Stimulated activated CD4-positive, alpha-beta T cell treated with anti-CD3 and anti-CD28 coated beads, Interleukin-1b, Interleukin-23, amount 100 ng/mL, for 24 hours (primary cell): Measurements from ENCODE around the gene GNA14.
"Not testable (repeated sequence)": the region's sequence is repeated elsewhere in the genome, so short reads cannot be mapped to it uniquely, and the experiment has no call there.

Source experiments
- DNase-seq, 4 experiments: peaks; one replicate each; pipeline ENCODE4 v3.0.0-alpha.2; 2020; ENCODE audit warnings: low read depth in 4 of 4, low spot score in 1 of 4

GNA14 gene

DNA sequence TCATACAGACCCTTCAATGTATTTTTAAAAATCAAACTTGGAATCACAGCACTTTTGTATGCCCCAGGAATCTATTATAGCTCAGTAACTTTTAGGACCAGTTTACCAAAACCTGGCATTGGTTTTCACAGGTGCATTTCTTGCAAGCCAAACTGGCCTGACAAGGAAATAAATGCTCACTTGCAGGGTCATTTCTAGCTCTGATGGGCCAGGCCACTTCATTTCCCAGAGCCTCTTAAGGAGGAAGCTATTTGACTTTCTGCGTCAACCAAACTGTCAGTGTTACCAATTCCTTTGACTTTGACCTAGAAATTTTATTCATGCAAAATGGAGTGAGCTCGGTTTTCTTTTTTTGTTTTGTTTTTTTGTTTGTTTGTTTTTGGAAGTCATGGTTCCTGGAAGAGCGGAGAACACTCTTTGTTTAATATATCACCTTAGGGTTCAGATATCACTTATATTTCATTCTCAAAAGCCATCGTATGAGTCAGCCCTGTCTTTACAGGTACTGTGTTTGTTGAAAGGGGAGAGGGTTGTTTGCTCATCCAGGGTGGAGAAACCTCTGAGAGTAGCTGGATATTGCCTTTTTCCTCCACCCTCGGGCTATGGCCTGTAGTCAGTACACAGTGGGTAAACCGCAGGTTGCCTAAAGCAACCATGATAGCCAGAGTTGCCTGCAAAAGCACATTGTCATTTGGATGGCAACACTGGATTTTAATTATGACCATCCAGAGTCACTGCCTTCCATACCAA is 58.9 kb downstream of the GNA14 start:
- DNase-seq: no peak

GRCh38 chr9:77588271-77588937 is 59.7 kb downstream of the GNA14 start:
- DNase-seq: no peak

DNA sequence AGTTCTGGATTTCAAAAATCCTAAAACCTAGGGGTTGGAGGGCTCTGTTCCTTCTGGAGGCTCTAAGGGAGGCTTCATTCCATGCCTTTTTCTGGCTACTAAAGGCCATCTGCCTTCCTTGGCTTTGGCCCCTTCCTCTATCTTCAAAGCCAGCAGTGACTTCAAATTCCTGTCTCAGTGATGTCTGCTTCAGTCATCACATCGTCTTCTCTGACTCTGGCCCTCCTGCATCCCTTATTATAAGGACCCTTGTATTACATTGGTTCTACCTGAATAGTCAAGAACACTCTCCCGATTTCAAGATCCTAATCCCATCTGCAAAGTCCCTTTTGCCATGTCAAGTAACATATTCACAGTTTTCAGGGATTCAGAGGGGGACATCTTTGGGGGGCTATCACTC is 60.3 kb downstream of the GNA14 start:
- DNase-seq: no peak

GRCh38 chr9:77587042-77587441 is 61.1 kb downstream of the GNA14 start:
- DNase-seq: no peak

GRCh38 chr9:77586591-77586990 is 61.5 kb downstream of the GNA14 start:
- no peak for DNase-seq

GRCh38 chr9:77585335-77585786 is 62.8 kb downstream of the GNA14 start:
- DNase-seq: no peak

GRCh38 chr9:77584927-77585326 is 63.2 kb downstream of the GNA14 start:
- DNase-seq: not testable (repeated sequence)

- no peak for DNase-seq
These were observed 65.1 kb downstream of the GNA14 start for GRCh38 chr9:77582961-77583576.

DNA sequence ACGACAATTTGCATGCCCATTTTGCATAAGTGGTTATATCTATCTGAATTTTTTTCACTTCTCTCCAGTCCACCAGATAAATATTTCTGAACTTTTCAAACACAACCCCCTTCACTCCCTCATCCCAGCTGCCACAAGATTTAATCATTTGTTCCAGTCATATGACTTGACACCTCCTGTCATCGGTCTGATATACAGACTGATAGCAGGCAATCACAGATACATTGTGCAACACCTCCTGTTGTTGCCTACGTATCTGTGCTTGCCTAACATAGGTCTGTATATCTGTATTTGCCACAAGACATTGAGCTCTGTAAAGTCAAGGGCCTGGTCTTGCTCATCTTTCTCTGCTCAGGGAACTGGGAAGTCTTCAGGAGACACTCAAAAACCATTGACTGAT is 65.6 kb downstream of the GNA14 start:
- no peak for DNase-seq

- DNase-seq: no peak
These were observed 72.3 kb downstream of the GNA14 start for GRCh38 chr9:77575785-77576184.

DNA sequence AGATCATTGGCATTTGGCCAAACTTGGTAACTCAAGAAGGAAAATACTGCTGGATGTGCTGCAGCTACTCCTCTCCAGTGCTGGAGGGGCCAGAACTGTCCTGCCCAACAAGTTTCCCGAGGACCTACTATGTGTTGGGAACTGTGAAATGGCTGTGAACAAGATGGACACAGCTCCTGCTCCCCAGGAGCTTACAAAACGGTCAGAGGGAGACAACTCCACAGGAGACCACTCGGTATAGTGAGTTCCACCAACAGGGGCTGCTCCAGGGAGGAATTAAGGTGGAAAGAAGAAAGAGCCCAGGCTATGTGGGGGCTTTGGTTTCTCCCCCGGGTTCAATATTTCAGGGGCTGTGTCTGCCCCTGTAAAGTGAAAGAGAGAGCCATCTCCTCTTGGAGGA is 78.8 kb downstream of the GNA14 start:
- no peak for DNase-seq

- no peak for DNase-seq
These were observed 84.9 kb downstream of the GNA14 start for GRCh38 chr9:77563174-77563573.

DNA sequence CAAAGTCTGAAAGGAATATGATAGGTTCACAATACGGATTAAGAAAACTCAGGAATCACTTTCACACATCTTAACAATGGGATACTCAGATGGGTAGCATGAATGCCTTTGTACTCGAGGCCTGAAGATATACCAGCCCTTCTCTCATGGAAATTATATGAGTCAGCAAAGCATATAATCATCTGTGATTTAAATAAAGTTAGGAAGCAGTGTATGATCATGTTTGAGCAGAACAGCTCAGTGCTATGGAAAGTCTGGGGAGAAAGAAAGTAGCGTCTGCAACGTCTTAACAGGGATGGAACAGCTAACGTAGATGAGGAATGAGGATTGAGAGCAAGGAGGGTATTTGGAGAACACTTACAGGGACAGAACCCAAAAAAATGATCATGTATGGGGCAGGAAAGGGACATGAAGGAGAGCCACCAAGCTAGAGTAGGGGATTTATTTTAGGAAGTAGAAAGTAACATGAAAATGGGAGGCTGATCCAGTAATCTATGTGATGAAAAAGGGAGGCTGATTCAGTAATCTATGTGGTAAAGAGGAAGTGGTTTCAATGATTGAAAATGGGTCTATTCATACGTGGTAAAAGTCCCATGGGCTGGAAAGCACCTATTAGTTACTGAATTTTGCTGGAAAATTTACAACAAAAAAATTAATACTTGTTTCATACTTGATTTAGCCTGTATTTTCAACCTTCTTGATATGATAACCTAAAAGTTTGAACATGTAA is 85.9 kb downstream of the GNA14 start:
- DNase-seq: no peak

DNA sequence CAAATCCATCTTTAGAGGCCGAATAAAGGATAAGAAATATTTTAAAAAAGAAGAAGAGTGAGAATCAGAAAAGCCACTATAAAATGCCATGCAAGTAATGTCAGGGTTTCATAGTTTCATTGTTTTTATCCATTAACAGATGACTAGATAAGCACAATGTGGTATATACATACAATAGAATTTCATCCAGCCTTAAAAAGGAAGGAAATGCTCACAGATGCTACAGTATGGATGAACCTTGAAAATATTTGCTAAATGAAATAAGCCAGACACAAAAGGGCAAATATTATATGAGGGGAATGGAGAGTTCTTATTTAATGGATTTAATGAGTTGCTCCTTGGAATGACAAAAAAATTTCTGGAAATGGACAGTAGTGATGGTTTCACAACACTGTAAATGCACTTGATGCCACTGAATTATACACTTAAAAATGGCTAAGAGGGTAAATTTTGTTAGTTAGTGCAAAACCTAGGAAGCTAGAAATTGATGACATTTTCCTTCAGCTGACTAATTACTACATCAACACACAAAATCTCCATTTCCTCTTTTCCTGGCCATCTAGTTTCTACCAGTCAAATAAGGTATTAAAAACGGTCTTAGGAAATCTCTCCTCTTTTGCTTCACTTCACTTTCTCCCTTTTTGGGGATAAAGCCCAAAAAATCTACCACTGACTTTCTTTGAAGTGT is 86.6 kb downstream of the GNA14 start:
- no peak for DNase-seq

DNA sequence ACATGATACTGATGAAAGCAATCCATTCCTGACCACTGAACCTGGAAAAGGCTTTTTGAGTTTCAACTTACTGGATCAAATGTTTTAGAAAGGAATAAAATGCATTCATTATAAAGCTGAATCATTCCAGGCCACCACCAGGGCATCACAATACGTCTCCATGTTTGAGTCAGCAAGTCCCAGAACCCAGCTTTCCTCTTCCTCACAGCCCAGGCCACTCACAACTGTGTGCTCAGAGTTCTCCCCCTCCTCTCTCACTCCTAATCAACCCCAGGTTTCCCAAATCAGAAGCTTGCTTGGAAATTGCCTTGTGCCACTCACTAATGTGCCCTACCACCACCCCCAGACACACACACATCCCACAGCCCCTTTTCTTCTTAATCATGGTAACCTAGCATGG is 91.7 kb downstream of the GNA14 start:
- no peak for DNase-seq

GRCh38 chr9:77554586-77555105 is 93.5 kb downstream of the GNA14 start:
- DNase-seq: no peak

- DNase-seq: no peak
These were observed 100.9 kb downstream of the GNA14 start for GRCh38 chr9:77547106-77547730.

- no peak for DNase-seq
These were observed 101.7 kb downstream of the GNA14 start for GRCh38 chr9:77546376-77546950.

GRCh38 chr9:77544546-77544945 is 103.6 kb downstream of the GNA14 start:
- DNase-seq: no peak
